PFSK-1 (cell line): ENCODE measurements around the gene PHF14.

Experiments
- POLR2AphosphoS5 ChIP-seq: IDR thresholded peaks from 2 replicates; pipeline ENCODE4 v1.6.1; 2012; ENCODE audit warnings: low read depth, mild to moderate bottlenecking, control low read depth, low read length, moderate library complexity
- REST ChIP-seq, 2 experiments: IDR thresholded peaks; 2 replicates each; pipeline versions ENCODE4 v1.6.1 to v1.8.0; 2011 to 2012; ENCODE audit warnings: low read depth in 2 of 2, low read length in 2 of 2, control low read depth in 1 of 2, inconsistent platforms in 1 of 2, mild to moderate bottlenecking in 1 of 2, moderate library complexity in 1 of 2; ENCODE audit not compliant: insufficient read depth in 1 of 2
- SIN3A ChIP-seq: IDR thresholded peaks from 2 replicates; pipeline ENCODE4 v1.6.1; 2012; ENCODE audit warnings: mild to moderate bottlenecking, low read length, moderate library complexity, borderline replicate concordance; ENCODE audit not compliant: insufficient read depth

GRCh38 chr7:11130601-11131000, 156.9 kb downstream of the PHF14 start:
- TF ChIP-seq SIN3A (no peak), POLR2AphosphoS5 (no peak), REST (IDR thresholded peaks at IDR 0.05; ENCODE audit: insufficient read depth in 1 of 2, low read depth in 2 of 2, low read length in 2 of 2) (no peak)
